Prostate gland (tissue), 2 donors: Measurements from ENCODE around the gene DMP1. TPM values are rescaled to one million over a fixed set of nuclear protein-coding genes. Genes with fewer than 3 reads are reported as not detected.
"Not testable (repeated sequence)": the region's sequence is repeated elsewhere in the genome, so short reads cannot be mapped to it uniquely, and the experiment has no call there.

Experiments
- DNase-seq: peaks from one replicate; pipeline ENCODE4 v3.0.0-alpha.2; 2019; ENCODE audit warnings: low spot score
- H3K27ac ChIP-seq, 2 donors: fragments of 200-600 bp; sonication (generic); 2 replicates each; pipeline ENCODE4 v1.5.1; 2017 to 2019
- H3K27me3 ChIP-seq: fragments of 200-600 bp; sonication (generic); replicated peaks from 2 replicates; pipeline ENCODE4 v1.5.1; 2019; ENCODE audit not compliant: insufficient read depth
- H3K36me3 ChIP-seq, 2 donors: fragments of 200-600 bp; sonication (generic); 1 replicate in 1 of 2; 2 replicates in 1 of 2; pipeline versions ENCODE4 v1.5.1 to v1.8.1; 2017 to 2019
- H3K4me1 ChIP-seq: fragments of 200-600 bp; sonication (generic); replicated peaks from 2 replicates; pipeline ENCODE4 v1.5.1; 2019
- H3K4me3 ChIP-seq, 2 donors: fragments of 200-600 bp; sonication (generic); 2 replicates each; pipeline ENCODE4 v1.5.1; 2017 to 2019
- H3K9me3 ChIP-seq: fragments of 200-600 bp; sonication (generic); 2 replicates; pipeline ENCODE4 v1.5.1; 2017
- POLR2A ChIP-seq: fragments of 450-650 bp; IDR thresholded peaks from one replicate; pipeline ENCODE4 v1.6.1; 2016; ENCODE audit warnings: antibody characterized with exemption, mild to moderate bottlenecking
- POLR2AphosphoS5 ChIP-seq: sonication (generic); formaldehyde crosslinking; IDR thresholded peaks from one replicate; pipeline ENCODE4 v1.6.1; 2017; ENCODE audit warnings: antibody characterized with exemption
- WGBS: methylation state at CpG from one replicate; pipeline ENCODE4 v1.1.5; 2018; 5-methylcytosine and 5-hydroxymethylcytosine counted together
- intact Hi-C: fragments of 100-400 bp; cut with DNase I; formaldehyde crosslinking; loops from one replicate; pipeline ENCODE4 v1.14.2; 2022
- total RNA-seq, 2 donors: library from RNA; depleted of rRNA; stranded (reverse); fragments of >200 nt; gene quantifications; one replicate each; pipeline ENCODE4 v1.1.0, GENCODE V29; 2016
- TF ChIP-seq, protein P1 (sequence below), 4 experiments: fragments of 200-600 bp in 2 of 4; fragments of 450-650 bp in 2 of 4; sonication (generic) in 2 of 4; IDR thresholded peaks; 1 replicate in 3 of 4; 2 replicates in 1 of 4; pipeline ENCODE4 v1.5.1; 2016 to 2019; ENCODE audit warnings: antibody characterized with exemption in 4 of 4, mild to moderate bottlenecking in 2 of 4, moderate library complexity in 2 of 4

The DMP1 gene
- total RNA-seq, 2 donors from 2014 or later: not detected

DNA sequence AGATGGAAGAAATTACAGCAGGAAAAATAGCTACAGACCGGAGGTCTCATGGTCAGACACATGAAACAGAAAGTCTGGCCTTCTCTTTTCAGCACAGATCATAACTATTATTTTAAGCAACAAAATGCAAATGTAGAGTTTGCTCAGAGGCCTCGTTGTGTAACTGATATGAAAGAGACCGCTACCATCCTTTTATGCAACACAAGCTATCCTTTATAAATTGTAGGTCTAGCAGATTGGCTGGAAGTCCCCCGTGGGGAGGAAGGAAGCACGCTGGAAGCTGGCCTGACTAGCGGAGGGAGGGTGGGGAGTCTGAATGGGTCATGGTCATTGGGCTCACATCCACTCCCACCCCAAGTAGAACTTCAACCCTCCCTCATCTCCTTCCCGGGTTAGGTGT lies 27.7 kb downstream of the DMP1 start:
- DNase-seq: no peak
- intact Hi-C loops: loop anchor here (10.0 kb wide), 1 partner anchor 123 kb away; no protein-coding TSS in a partner anchor
- Histone ChIP-seq H3K27ac (no peak overlapping the region), H3K27me3 (no peaks in the 10 kb centered on the region), H3K4me3 (no peak overlapping the region), H3K36me3 (no peaks in the 10 kb centered on the region), H3K4me1 (no peaks in the 10 kb centered on the region), H3K9me3 (no peaks in the 10 kb centered on the region)
- TF ChIP-seq POLR2AphosphoS5 (no peak), POLR2A (no peak)
- TF ChIP-seq, protein P1, sequence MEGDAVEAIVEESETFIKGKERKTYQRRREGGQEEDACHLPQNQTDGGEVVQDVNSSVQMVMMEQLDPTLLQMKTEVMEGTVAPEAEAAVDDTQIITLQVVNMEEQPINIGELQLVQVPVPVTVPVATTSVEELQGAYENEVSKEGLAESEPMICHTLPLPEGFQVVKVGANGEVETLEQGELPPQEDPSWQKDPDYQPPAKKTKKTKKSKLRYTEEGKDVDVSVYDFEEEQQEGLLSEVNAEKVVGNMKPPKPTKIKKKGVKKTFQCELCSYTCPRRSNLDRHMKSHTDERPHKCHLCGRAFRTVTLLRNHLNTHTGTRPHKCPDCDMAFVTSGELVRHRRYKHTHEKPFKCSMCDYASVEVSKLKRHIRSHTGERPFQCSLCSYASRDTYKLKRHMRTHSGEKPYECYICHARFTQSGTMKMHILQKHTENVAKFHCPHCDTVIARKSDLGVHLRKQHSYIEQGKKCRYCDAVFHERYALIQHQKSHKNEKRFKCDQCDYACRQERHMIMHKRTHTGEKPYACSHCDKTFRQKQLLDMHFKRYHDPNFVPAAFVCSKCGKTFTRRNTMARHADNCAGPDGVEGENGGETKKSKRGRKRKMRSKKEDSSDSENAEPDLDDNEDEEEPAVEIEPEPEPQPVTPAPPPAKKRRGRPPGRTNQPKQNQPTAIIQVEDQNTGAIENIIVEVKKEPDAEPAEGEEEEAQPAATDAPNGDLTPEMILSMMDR (IDR thresholded peaks at IDR 0.05): no peak
- 62% methylated on average over 7 of the region's 7 CpGs for WGBS

DNA sequence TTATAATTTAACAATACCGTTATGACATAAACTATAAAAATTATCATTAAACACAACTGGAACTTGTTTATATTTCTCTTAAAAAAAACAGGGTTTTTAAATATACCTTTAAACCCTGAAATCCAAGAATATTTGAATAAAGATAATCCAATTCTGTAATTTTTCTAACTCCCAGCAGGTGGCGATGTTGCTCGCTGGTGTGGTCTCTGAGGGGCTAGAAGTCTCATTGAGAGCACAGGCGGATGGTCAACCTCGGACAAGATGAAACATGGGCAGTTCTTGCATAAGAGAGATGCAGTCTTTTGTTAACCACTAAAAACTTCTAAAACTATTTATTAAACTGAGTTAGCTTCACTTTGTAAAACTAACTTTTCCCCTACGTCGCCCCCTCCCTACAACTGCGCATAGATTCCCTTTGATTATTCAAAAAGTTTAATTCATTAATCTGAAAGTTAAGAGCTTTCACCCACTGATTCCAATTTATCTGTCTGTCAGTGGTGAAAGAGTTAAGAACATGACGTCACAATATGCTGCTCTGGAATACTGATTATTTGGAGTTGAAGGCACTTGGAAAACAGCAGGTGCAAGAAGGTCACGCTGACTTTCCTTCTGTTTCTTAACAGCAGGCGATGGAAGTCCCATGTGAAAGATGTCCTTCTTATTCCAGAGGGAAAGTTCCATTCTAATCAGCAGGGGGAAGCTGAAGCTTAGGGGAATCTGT lies 29.5 kb downstream of the DMP1 start:
- H3K27ac ChIP-seq: no peak overlapping the region

DNA sequence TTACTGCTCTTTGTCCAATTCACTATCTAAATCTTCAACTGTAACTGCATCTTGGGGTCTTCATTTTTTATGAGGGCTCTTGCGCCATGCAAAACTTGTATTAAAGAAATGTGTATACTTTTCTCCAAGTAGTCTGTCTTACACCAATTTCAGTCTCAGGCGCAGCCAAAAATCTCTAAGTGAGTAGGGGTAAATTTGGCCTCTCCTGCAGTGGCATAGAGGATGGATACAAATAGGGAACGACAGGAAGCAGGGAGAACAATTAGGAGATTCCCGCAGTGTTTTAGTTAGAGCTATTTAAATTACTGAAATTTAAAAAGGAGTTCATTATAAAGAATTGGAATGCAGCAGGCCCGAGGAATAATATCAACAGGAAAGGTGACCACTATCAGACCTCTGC lies 30.2 kb downstream of the DMP1 start:
- Histone ChIP-seq H3K27ac (no peak overlapping the region), H3K4me3 (no peak overlapping the region), H3K4me1 (no peaks in the 10 kb centered on the region), H3K36me3 (no peaks in the 10 kb centered on the region), H3K27me3 (no peaks in the 10 kb centered on the region), H3K9me3 (no peaks in the 10 kb centered on the region)
- DNase-seq: no peak
- intact Hi-C loops: loop anchor here (5.0 kb wide), 1 partner anchor 162 kb away; no protein-coding TSS in a partner anchor
- TF ChIP-seq, protein P1 (IDR thresholded peaks at IDR 0.05): no peak
- TF ChIP-seq POLR2AphosphoS5: no peak
- no peak for TF ChIP-seq POLR2A
- 63% methylated on average over 5 of the region's 5 CpGs for WGBS

More for the DNA sequence above, 29.5 kb downstream of the DMP1 start:
- no peak overlapping the region for H3K4me3 ChIP-seq
- H3K4me1 ChIP-seq: no peaks in the 10 kb centered on the region
- no peaks in the 10 kb centered on the region for H3K36me3 ChIP-seq
- TF ChIP-seq, protein P1 (IDR thresholded peaks at IDR 0.05): peak; percentile 57 to 66 (median 64)
- no peak for TF ChIP-seq POLR2A
- no peak for TF ChIP-seq POLR2AphosphoS5
- no peaks in the 10 kb centered on the region for H3K9me3 ChIP-seq
- intact Hi-C loops: loop anchor here (5.0 to 10.0 kb wide), 2 partner anchors 125 to 163 kb away; no protein-coding TSS in a partner anchor
- DNase-seq: no peak
- H3K27me3 ChIP-seq: no peaks in the 10 kb centered on the region
- 49% methylated on average over 11 of the region's 11 CpGs for WGBS

DNA sequence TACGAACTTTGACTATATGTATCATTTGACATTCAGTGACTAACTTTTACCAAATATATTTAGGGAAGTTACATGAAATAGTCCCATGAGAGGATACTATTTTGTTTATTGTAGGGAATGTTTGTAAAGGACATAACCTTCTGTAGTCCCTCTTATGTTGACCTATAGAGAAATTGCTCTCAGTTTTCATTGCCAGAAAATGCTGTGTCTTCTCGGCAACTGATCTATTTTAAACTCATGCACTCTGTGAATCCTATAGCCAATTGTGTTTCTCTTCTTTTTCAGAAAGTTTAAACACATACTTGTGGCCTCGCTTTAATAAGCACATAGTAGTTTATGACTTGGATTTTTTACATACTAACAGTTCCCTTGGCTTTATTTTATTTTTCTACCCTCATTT lies 38.2 kb downstream of the DMP1 start:
- Histone ChIP-seq H3K9me3 (no peaks in the 10 kb centered on the region), H3K36me3 (no peaks in the 10 kb centered on the region), H3K4me3 (no peak overlapping the region), H3K27ac (no peak overlapping the region), H3K4me1 (no peaks in the 10 kb centered on the region), H3K27me3 (no peaks in the 10 kb centered on the region)
- 67% methylated on average over 3 of the region's 3 CpGs for WGBS
- no peak for TF ChIP-seq POLR2AphosphoS5
- TF ChIP-seq, protein P1 (IDR thresholded peaks at IDR 0.05): no peak
- TF ChIP-seq POLR2A: no peak
- intact Hi-C loops: no loop called here
- no peak for DNase-seq

DNA sequence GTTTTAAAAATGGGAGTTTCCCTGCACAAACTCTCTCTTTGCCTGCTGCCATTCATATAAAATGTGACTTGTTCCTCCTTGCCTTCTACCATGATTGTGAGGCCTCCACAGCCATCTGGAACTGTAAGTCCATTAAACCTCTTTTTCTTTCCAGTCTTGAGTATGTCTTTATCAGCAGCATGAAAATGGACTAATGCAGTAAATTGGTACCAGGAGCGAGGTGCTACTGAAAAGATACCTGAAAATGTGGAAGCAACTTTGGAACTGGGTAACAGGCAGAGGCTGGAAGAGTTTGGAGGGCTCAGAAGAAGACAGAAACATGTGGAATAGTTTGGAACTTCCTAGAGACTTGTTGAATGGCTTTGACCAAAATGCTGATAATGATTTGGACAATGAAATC lies 40.9 kb downstream of the DMP1 start:
- H3K27ac ChIP-seq, intact Hi-C loops, H3K27me3 ChIP-seq, H3K36me3 ChIP-seq, H3K4me1 ChIP-seq, DNase-seq, H3K9me3 ChIP-seq, H3K4me3 ChIP-seq: not testable (repeated sequence)
- WGBS: 97% methylated on average over 1 of the region's 1 CpG

DNA sequence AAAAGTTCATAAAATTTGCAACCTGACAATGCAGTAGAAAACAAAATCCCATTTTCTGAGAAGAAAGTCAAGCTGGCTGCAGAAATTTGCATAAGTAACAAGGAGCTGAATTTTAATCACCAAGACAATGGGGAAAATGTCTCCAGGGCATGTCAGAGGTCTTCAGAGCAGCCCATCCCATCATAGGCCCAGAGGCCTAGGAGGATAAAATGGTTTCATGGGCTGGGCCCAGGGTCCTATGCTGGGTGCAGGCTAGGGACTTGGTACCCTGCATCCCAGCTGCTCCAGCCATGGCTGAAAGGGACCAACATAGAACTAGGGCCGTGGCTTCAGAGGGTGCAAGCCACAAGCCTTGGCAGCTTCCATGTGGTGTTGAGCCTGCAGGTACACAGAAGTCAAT lies 42.0 kb downstream of the DMP1 start:
- H3K27ac ChIP-seq, H3K9me3 ChIP-seq, H3K4me1 ChIP-seq, intact Hi-C loops, H3K27me3 ChIP-seq, DNase-seq, H3K4me3 ChIP-seq, H3K36me3 ChIP-seq: not testable (repeated sequence)
- 57% methylated on average over 1 of the region's 1 CpG for WGBS
